GM19452 (cell line): ENCODE measurements around the gene POP7.

Experiments used
- ATAC-seq: cut with Tn5 transposase; IDR thresholded peaks from one replicate; pipeline ENCODE4 v1.9.1; 2021; ENCODE audit not compliant: unreplicated experiment

POP7 gene

GRCh38 chr7:100679129-100679926 lies 26.6 kb upstream of the POP7 start:
- no peak for ATAC-seq

GRCh38 chr7:100679927-100680575 lies 25.9 kb upstream of the POP7 start:
- ATAC-seq, result no peak

GRCh38 chr7:100680576-100681271 lies 25.2 kb upstream of the POP7 start:
- ATAC-seq, result no peak

GRCh38 chr7:100681491-100682227 lies 24.3 kb upstream of the POP7 start:
- ATAC-seq, result no peak

GRCh38 chr7:100682228-100682741 lies 23.6 kb upstream of the POP7 start:
- ATAC-seq, result no peak

- ATAC-seq, result no peak
These were observed 22.8 kb upstream of the POP7 start for GRCh38 chr7:100682991-100683658.

GRCh38 chr7:100683659-100684533 lies 22.0 kb upstream of the POP7 start:
- ATAC-seq, result no peak

GRCh38 chr7:100684534-100685042 lies 21.3 kb upstream of the POP7 start:
- no peak for ATAC-seq

- ATAC-seq, result no peak
These were observed 20.8 kb upstream of the POP7 start for GRCh38 chr7:100685049-100685605.

GRCh38 chr7:100685631-100686145 lies 20.2 kb upstream of the POP7 start:
- no peak for ATAC-seq

GRCh38 chr7:100686201-100686821 lies 19.6 kb upstream of the POP7 start:
- no peak for ATAC-seq

GRCh38 chr7:100686822-100687211 lies 19.1 kb upstream of the POP7 start:
- ATAC-seq, result no peak

GRCh38 chr7:100687261-100687660 lies 18.7 kb upstream of the POP7 start:
- no peak for ATAC-seq

GRCh38 chr7:100687751-100688300 lies 18.1 kb upstream of the POP7 start:
- no peak for ATAC-seq

- ATAC-seq, result no peak
These were observed 17.5 kb upstream of the POP7 start for GRCh38 chr7:100688326-100688860.

GRCh38 chr7:100689230-100690135 lies 16.4 kb upstream of the POP7 start:
- ATAC-seq, result no peak
